GM18520 (cell line): ENCODE data around the gene SDF2L1.
"Not testable (repeated sequence)": the region's sequence is repeated elsewhere in the genome, so short reads cannot be mapped to it uniquely, and the experiment has no call there.

ENCODE experiments used
- ATAC-seq: cut with Tn5 transposase; IDR thresholded peaks from one replicate; pipeline ENCODE4 v1.9.1; 2021; ENCODE audit not compliant: unreplicated experiment

SDF2L1 gene

GRCh38 chr22:21636629-21637218 is 5.4 kb upstream of the SDF2L1 start:
- ATAC-seq: no peak

- not testable (repeated sequence) for ATAC-seq
These were observed 4.7 kb upstream of the SDF2L1 start for GRCh38 chr22:21637450-21637849.

- ATAC-seq: no peak
These were observed 2.7 kb upstream of the SDF2L1 start for GRCh38 chr22:21639359-21639758.

GRCh38 chr22:21640810-21641209 is 1.3 kb upstream of the SDF2L1 start:
- no peak for ATAC-seq

- no peak for ATAC-seq
These were observed 699 bp upstream of the SDF2L1 start for GRCh38 chr22:21641417-21641788.

GRCh38 chr22:21642584-21643448 is 714 bp downstream of the SDF2L1 start:
- no peak for ATAC-seq

- no peak for ATAC-seq
These were observed 1.6 kb downstream of the SDF2L1 start for GRCh38 chr22:21643533-21644357.

GRCh38 chr22:21645513-21645912 is 3.4 kb downstream of the SDF2L1 start:
- not testable (repeated sequence) for ATAC-seq

GRCh38 chr22:21646608-21647590 is 4.8 kb downstream of the SDF2L1 start:
- ATAC-seq: no peak

GRCh38 chr22:21650280-21650679 is 8.2 kb downstream of the SDF2L1 start:
- ATAC-seq: no peak

- ATAC-seq: no peak
These were observed 8.9 kb downstream of the SDF2L1 start for GRCh38 chr22:21650823-21651520.

GRCh38 chr22:21651521-21652009 is 9.5 kb downstream of the SDF2L1 start:
- ATAC-seq: no peak

- peak; percentile 89 for ATAC-seq
These were observed 10.0 kb downstream of the SDF2L1 start for GRCh38 chr22:21652010-21652546.

- no peak for ATAC-seq
These were observed 10.7 kb downstream of the SDF2L1 start for GRCh38 chr22:21652547-21653545.

- no peak for ATAC-seq
These were observed 14.9 kb downstream of the SDF2L1 start for GRCh38 chr22:21657020-21657359.

GRCh38 chr22:21657360-21658032 is 15.4 kb downstream of the SDF2L1 start:
- ATAC-seq: peak; percentile 62

GRCh38 chr22:21659864-21660525 is 17.9 kb downstream of the SDF2L1 start:
- no peak for ATAC-seq
